Progenitor cell of endocrine pancreas (in vitro differentiated cells): ENCODE results near the gene PIMREG. TPM values are rescaled to one million over a fixed set of nuclear protein-coding genes. Genes with fewer than 3 reads are reported as not detected.

Experiments
- DNase-seq: peaks from one replicate; pipeline ENCODE4 v3.0.0; 2021; ENCODE audit warnings: low spot score; ENCODE audit not compliant: unreplicated experiment
- H3K27ac Mint-ChIP-seq: 2 replicates; pipeline ENCODE4 v1.8.0; 2021; ENCODE audit warnings: mild to moderate bottlenecking, moderate library complexity, mixed read lengths
- H3K27me3 Mint-ChIP-seq: 2 replicates; pipeline ENCODE4 v1.8.0; 2021; ENCODE audit warnings: mixed read lengths
- H3K36me3 Mint-ChIP-seq: 2 replicates; pipeline ENCODE4 v1.8.0; 2022; ENCODE audit warnings: mixed read lengths; ENCODE audit not compliant: insufficient read depth
- H3K4me1 Mint-ChIP-seq: 2 replicates; pipeline ENCODE4 v1.8.0; 2021; ENCODE audit warnings: low read depth, mixed read lengths
- H3K4me3 Mint-ChIP-seq: 2 replicates; pipeline ENCODE4 v1.8.0; 2021; ENCODE audit warnings: low read depth, mild to moderate bottlenecking, moderate library complexity, mixed read lengths
- H3K9me3 Mint-ChIP-seq: 2 replicates; pipeline ENCODE4 v1.8.0; 2021; ENCODE audit warnings: low read depth, mixed read lengths
- CTCF ChIP-seq: fragments of 200-600 bp; sonication (generic); IDR thresholded peaks from one replicate; pipeline ENCODE4 v1.5.0; 2021; ENCODE audit warnings: antibody characterized with exemption, mild to moderate bottlenecking; ENCODE audit not compliant: unreplicated experiment
- total RNA-seq: library from RNA; stranded (reverse); gene quantifications from 2 replicates; pipeline ENCODE4 v1.2.1, GENCODE V29; 2021

The PIMREG gene
- total RNA-seq, 1 donor from 2014 or later: 13.8 TPM

GRCh38 chr17:6454495-6455320 is 10.5 kb downstream of the PIMREG start:
- no peak overlapping the region for H3K27ac Mint-ChIP-seq
- H3K4me3 Mint-ChIP-seq: peak overlapping the region; percentile 60
- TF ChIP-seq CTCF: no peak
- H3K27me3 Mint-ChIP-seq: peaks cover 25% of the 10 kb centered on the region
- peaks cover 24% of the 10 kb centered on the region for H3K4me1 Mint-ChIP-seq
- peaks cover 3% of the 10 kb centered on the region for H3K36me3 Mint-ChIP-seq
- H3K9me3 Mint-ChIP-seq: no peaks in the 10 kb centered on the region
- no peak for DNase-seq

GRCh38 chr17:6455321-6455705 is 11.1 kb downstream of the PIMREG start:
- DNase-seq: peak; percentile 52
- H3K4me1 Mint-ChIP-seq: peaks cover 24% of the 10 kb centered on the region

GRCh38 chr17:6456321-6456720 is 12.1 kb downstream of the PIMREG start:
- Mint-ChIP-seq H3K27me3 (peaks cover 25% of the 10 kb centered on the region), H3K4me3 (peak overlapping the region; percentile 35), H3K9me3 (no peaks in the 10 kb centered on the region), H3K4me1 (peaks cover 15% of the 10 kb centered on the region), H3K27ac (peak overlapping the region; percentile 73), H3K36me3 (peaks cover 2% of the 10 kb centered on the region)
- DNase-seq: no peak
- no peak for TF ChIP-seq CTCF

More at GRCh38 chr17:6455321-6455705, 11.1 kb downstream of the PIMREG start:
- H3K27ac Mint-ChIP-seq: no peak overlapping the region
- H3K27me3 Mint-ChIP-seq: peaks cover 25% of the 10 kb centered on the region
- peaks cover 2% of the 10 kb centered on the region for H3K36me3 Mint-ChIP-seq
- TF ChIP-seq CTCF: no peak
- H3K4me3 Mint-ChIP-seq: peak overlapping the region; percentile 60
- H3K9me3 Mint-ChIP-seq: no peaks in the 10 kb centered on the region

- peaks cover 2% of the 10 kb centered on the region for H3K36me3 Mint-ChIP-seq
- no peak overlapping the region for H3K27ac Mint-ChIP-seq
- peak overlapping the region; percentile 35 for H3K4me3 Mint-ChIP-seq
- no peak for TF ChIP-seq CTCF
- H3K27me3 Mint-ChIP-seq: peaks cover 25% of the 10 kb centered on the region
- no peaks in the 10 kb centered on the region for H3K9me3 Mint-ChIP-seq
- H3K4me1 Mint-ChIP-seq: peaks cover 9% of the 10 kb centered on the region
- no peak for DNase-seq
Measured at GRCh38 chr17:6456914-6457687, 12.8 kb downstream of the PIMREG start.

GRCh38 chr17:6457688-6458459 is 13.6 kb downstream of the PIMREG start:
- Mint-ChIP-seq H3K36me3 (peaks cover 2% of the 10 kb centered on the region), H3K4me3 (no peak overlapping the region), H3K27ac (no peak overlapping the region), H3K4me1 (peaks cover 3% of the 10 kb centered on the region), H3K9me3 (no peaks in the 10 kb centered on the region), H3K27me3 (peaks cover 22% of the 10 kb centered on the region)
- no peak for TF ChIP-seq CTCF
- no peak for DNase-seq
